HT-29 (cell line): ENCODE measurements around the gene MAML2. TPM values are rescaled to one million over a fixed set of nuclear protein-coding genes. Genes with fewer than 3 reads are reported as not detected.
A peak's percentile ranks its signal among the peaks of the same experiment; 100 is the strongest.
"Not testable (repeated sequence)": the region's sequence is repeated elsewhere in the genome, so short reads cannot be mapped to it uniquely, and the experiment has no call there.

Source experiments
- DNase-seq: peaks from one replicate; pipeline ENCODE4 v3.0.0-alpha.2; 2015; ENCODE audit warnings: low spot score
- total RNA-seq: library from RNA; depleted of rRNA; stranded (reverse); fragments of >200 nt; shearing (Covaris generic); gene quantifications from 2 replicates; pipeline ENCODE4 v1.2.3, GENCODE V29; 2014

MAML2 gene
- total RNA-seq, 1 experiment from 2014 or later, result 5.2 TPM

DNA sequence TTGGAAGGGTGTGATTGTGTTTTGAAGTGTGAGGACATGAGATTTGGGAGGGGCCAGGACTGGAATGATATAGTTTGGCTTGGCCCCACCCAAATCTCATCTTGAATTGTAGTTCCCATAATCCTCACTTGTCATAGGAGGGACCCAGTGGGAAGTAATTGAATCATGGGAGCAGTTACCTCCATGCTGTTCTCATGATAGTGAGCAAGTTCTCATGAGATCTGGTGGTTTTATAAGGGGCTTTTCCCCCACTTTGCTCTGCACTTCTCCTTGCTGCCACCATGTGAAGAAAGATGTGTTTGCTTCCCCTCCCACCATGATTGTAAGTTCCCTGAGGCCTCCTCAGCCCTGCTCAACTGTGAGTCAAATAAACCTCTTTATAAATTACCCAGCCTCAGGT lies 71.6 kb downstream of the MAML2 start:
- not testable (repeated sequence) for DNase-seq

DNA sequence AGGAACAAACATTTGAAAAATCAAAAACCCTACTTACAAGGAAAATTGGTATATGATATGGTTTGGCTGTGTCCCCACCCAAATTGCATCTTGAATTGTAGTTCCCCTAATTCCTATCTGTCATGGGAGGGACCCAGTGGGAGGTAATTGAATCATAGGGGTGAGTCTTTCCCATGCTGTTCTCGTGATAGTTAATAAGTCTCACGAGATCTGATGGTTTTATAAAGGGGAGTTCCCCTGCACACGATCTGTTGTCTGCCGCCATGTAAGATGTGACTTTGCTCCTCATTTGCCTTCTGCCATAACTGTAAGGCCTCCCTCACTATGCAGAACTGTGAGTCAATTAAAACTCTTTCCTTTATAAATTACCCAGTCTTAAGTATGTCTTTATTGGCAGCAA lies 74.5 kb downstream of the MAML2 start:
- DNase-seq, result not testable (repeated sequence)

DNA sequence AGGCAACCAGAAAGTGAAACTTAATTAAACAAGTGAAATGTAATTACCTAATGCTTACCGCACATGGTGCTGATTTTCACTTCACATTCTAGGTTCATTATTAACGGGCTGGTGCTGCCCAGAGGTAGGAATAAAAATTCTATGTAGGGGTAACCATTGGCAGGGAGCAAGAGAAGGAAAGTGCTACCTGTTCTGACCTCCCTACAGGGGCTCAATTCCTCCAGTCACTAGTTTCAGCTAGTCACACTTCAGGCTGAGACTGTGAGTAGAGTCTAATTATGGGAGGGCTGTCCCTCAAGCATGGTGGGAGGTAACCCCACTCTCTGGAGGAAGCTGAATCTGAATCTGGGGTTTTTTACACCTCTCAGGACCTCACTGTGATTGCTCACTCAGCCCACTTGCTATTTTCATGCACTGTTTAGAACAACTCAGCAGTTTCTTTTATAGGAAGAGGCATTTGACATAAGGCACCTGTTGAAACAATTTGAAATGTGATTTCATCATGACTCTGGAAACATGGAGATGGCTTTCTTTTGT lies 75.4 kb downstream of the MAML2 start:
- DNase-seq, result no peak

DNA sequence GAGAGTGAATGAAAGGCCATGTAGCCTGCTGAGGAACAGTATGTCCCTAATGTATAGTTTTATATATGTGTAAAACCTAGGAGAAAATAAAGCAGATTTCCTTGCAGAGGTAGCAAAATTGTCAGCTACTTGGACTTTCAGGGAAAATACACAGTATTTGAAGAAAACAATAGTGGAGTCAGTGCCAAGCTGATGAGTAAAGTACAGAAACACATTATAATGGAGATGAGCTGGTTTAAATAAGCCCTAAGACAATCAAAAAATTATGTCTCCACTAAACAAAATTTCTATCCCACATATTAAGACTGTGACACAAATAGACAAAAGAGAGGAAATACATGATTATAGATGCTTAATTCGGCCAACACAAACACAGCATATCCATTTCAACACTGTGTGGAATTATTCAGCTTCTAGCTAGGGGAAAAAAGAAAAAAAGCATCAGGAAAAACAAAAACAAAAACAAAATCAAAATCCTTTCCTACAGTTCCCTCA lies 75.9 kb downstream of the MAML2 start:
- DNase-seq, result no peak

DNA sequence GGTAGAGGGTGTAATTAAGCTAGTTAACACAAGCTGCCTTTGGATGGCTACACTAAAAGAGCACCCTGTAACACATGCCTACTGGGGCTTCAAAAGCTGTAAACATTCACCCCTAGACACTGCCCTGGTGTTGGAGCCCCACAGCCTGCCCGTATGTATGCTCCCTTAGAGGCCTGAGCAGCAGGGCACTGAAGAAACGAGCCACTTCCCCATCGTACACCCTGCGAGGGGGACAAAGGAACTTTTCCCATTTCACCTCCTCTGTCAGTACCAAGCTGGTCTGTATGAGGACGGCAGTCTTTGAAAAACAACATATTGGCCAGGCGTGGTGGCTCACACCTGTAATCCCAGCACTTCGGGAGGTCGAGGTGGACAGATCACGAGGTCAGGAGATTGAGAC lies 77.0 kb downstream of the MAML2 start:
- no peak for DNase-seq

DNA sequence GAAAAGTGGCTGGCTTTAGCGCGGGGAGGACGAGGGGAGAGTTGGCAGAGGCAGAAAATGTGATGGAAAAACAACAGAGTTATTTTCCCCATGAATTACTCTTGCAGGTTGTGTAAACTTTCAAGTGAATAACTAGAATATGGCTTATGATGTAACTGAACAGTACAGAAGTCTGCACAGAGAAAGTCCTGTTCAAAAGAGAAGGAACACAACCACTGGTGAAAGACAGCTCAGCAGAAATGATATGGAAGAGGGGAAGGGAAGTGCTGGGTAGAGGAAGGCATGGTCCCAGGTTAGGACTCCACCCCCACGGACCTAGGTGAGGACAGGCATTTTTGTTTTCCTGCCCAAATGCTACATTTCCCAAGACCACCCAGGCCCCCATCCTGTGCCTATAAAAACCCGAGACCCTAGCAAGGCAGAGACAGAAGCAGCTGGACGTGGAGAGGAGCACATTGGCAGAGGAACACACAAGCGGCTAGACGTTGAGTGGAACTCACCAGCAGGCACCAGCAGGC lies 77.7 kb downstream of the MAML2 start:
- DNase-seq, result no peak

DNA sequence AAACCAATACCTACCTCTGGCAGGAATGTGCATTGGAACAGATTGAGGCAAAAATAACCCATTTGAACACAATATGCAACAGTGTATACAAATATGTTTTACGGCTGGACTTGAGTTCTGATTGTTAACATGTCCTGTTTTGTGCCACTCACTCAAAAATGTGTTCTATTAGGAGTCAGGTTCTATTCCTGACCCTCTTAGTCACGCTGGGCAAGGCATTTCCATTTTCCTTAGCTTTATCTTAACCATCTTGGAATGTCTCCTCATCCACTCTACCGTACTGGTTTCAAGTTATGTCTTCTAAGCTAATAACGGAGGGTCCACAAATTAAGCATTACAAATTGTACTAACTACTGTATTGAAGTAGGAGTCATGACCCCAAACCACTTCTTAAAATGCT lies 78.6 kb downstream of the MAML2 start:
- DNase-seq, result no peak

DNA sequence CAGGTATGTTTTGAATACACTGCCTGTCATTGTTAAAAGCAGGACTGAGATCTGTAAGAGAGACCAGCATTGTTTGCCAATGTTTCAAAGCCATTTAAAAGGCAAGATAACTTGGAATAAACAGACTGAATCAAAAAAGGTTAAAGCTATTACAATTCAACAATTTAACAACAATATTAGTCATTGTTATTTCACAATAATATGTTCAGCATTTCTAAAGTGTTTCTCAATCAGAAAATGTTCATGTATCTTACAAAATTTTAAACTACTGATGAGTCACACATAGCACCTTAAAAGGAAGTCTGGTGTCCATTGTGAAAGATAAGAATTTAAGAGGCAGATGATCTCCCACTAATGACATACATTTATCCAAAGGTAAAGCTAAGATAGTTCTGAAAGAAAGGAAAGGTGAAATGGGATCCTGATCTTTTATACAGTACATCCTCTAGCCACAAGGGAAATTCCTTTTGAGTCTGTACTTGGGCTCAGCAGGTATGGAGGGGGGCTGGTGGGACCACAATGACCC lies 79.7 kb downstream of the MAML2 start:
- no peak for DNase-seq

DNA sequence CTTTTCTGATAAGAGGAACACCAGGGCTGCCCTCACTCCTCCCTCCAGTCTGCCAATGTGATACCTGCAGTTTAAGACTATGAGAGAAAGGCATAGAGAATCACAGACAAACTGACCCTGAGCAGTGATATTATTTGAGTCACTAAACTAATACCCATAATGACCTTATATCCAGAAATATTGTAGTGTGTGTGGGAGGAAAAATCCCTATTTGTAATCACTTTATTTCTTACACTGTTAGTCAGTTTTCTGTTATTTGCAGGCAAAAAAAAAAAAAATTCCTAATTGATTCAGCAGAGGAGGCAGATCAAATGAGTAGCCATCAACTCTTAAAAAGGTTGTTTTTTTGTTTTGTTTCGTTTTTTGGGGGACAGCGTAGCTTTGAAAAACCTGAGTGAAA lies 82.5 kb downstream of the MAML2 start:
- DNase-seq, result no peak

DNA sequence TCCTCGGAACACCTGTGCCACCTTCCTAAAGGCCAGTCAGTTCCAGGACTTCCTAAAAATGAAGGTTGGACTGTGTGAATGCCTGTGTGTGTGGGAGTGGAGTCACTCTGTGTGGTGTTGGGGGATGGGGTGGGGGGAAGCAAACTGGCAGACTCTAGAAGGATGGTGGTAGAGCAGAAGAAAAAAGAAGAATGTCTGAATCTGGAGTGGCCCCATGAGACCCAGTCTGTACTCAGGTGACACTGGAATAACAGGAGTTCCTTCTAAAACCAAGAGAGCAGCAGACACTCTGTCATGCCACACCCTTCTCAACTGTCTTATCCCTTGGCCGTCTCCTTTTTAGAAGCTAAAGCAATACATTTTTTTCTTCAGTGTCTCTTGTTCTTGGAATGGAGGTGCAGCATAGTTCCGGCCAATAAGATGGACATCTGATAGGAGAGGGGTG lies 82.9 kb downstream of the MAML2 start:
- no peak for DNase-seq

DNA sequence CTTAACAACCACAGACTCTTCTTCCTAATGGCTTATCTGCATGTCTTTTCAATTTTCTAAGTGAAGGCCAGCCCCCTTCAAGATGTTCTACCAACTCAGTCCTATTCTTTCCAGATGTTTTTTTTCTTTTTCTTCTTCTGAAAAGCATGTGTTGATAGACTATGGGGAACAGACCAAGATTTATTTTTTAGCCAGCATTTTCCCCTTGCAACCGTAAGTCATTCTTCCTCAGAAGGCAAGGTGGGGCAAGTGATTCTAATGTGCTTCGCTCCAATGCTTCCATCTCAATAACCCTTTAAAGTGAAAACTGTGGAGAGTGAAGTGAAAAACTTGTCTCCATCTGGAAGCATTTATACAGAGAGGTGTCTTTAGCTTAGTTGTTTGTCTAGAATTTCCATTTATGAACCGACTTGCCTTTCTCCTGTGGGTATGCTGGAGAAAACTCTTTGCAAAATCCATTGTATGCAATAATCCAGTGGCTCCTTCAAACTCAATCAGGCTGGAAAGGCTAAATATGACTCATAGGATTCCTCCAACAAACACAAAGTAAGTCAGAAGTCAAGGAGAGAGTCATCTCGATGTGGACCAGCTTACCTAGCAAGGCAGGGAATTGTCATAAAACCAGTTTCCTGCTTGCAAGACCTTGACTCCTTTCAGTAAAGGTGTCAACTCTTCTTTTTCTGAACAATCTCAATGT lies 83.7 kb downstream of the MAML2 start:
- peak; percentile 81 for DNase-seq

DNA sequence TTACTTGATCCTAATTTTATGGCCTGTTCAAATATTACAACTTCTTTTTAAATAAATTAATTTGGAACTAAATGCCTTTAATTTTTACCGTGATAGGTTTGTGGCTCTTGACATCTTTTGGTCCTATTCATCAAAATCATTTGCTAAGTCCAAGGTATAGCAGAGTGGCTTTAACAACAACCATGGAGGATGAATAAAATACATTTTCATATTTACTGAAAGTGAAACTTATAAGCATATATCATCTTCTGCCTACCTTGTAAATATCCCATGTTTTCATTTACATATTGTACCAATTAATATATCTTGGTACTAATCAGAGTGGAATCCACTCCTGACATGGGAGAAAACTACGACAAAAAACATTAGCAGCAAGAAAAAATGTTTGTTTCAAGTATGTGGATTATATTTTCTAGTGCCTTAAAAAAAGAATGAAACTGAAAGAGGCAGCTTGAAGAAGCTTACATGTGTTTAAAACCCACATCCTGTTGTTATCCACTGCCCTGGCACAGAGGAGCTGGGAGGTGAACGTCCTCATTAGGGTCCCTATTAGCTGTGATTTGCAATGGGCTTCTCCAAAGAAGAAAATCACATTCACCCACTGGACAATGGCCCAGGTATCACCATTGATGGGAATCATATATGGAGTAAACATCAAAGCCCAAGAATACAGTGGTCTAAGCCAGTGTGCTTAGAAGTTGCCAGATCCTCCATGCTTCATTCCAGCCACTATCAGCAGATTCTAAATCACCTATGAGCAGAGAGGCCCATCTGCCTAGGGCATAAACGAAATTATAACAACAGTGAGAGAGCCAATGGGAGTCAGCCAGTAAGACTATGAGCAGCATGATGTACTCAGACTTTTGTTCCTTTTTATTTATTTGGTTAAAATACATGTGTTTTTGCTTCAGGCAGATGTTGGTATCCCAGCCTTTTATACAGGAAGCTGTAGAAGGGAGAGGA lies 84.7 kb downstream of the MAML2 start:
- DNase-seq, result no peak

DNA sequence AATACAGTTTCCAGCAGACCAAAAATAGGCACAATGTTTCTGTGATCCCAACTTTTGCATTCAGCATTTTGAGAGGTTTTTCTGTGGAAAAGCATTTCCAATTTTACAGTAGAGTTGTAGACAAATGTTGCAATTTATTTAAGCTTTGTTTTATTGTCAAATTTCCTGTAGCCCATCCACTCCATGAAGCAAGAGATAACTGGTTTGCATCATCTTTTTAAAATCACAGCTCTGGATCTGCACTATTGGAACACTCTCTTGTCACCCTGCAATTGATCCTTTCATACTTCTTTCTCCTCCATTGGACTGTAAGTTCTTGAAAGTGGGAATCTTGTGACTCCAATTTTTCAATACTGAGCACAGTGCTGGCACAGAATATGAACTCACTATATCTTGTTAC lies 86.0 kb downstream of the MAML2 start:
- no peak for DNase-seq

DNA sequence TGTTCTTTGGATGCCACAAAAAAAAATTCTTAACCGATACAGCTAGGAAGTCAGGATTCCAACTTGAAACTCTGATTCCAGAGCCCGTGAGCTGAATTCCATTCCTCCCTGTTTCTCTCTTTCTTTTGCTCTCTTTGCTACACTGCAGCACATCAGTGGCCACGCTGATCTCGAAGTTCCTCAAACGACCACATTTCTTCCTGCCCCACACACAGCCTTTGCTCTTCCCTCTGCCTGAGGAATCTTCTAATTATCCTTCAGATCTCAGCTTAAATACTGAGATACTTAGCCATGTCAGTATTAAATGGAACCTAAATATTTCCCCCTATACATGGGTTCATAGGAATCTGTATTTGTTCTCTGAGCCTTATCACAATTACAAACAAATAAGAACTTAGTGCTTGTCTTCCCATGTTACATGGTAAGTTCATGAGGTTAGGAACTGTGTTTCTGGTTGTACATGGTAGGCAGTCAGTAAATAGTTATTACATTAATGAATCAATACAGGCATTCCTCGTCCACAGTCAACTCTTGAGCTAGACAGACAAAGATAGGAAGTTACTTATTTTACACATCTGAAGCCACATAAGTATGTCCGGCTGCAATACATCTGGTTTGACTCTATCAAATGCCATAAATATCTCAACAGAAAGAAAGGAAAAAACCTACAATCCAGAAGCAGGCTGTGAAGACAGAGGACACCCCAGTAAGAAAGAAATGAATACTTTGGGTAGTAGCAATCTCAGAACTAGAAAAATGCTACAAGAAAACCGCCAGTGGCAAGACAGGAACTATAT lies 86.6 kb downstream of the MAML2 start:
- DNase-seq, result no peak

DNA sequence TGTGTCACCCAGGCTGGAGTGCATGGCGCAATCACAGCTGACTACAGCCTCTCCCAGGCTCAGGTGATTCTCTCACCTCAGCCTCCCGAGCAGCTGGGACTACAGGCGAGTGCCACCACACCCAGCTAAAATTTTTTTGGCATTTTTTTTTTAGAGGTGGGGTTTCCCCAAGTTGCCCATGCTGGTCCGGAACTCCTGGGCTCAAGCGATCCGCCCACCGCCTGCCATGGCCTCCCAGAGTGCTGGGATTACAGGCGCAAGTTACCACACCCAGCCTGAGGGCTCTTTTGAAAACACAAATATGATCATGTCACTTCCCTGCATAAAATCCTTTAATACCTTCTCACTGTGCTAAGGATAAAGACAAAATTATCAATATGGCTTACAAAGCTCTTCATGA lies 88.1 kb downstream of the MAML2 start:
- DNase-seq, result no peak

DNA sequence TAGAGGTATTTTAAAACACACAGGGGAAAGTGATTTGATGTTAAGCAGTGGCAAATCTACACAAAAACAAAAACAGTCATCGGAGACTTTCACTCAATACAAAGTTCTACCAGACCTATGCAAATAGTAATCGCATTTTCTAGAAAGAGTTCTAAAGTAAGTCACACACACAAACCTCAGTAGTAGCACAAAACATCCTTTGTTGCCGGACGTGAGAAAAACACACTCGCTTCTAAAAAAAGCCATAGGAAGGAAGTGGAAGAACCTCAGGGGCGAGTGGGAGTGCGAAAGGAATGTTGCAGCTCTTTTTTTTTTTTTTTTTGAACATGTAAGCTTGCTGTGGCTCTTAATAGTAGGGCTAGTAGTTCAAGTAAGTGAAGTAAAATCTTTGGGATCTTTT lies 88.9 kb downstream of the MAML2 start:
- no peak for DNase-seq

DNA sequence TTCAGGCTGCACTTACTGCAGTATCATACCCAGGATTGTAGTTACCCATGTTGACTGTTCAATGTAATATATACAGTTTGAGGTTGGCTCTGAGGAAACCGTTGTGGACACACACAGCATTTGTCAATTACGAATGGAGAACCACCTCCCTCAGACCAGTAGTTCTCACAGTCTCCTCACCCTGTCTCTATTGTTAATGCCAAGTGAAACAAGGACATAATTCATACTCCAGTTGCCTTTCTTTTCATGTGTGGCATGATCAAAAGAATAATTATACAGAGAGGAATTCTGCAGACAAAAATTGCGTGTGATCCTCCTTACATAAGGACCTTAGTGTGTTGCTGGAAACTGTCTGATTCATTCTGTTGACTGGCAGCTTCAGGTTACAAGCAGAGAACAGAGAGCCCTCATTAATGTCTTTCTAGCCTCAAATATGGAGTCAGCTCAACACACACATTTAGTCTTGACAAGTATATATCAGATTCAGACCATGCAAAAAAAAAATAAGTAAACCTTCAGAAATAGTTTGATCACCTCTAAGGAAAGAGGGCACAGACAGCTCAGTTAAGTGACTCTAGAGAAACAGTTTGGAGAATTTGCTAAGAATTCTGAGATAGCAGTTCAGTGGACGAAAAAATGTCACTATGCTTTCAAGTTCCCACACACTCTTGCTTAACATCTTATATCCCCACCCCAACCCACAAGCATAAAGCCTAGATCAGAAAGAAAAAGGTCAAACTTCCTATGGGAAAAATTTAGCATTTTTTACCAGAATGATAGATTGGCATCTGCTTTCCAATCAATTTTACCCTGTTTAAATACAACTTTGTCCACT lies 96.1 kb downstream of the MAML2 start:
- DNase-seq, result peak; percentile 24

DNA sequence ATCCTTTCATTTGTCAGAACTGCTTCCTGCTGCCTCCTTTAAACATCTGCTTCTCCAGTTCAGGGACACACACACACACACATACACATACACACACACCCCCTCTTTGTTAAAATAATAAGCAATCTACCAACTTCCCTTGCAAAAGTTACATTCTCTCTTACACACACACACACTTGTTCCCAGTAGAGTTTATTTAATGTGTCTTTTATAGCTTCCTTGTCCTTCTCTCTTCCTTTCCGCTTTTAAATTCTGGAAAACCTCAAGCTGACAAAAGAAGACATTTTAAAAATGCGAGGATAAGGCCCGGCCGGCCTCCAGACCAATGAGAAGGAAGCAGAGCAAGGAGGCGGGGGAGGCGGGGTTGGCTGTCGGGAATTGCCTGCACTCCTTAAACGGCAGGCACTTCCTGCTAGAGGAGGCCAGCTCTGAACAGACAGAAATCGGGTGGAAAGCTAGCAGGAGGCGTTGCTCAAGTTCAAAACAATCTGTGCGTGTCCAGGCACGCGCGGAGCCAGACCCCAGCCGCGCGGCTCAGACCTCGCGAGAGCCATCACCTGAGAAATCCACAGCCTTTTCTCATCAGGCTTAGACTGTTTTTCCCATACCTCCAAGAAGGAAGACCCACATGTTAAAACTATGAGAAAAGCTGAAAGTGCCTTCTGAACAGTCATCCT lies 99.9 kb downstream of the MAML2 start:
- DNase-seq, result peak; percentile 98

DNA sequence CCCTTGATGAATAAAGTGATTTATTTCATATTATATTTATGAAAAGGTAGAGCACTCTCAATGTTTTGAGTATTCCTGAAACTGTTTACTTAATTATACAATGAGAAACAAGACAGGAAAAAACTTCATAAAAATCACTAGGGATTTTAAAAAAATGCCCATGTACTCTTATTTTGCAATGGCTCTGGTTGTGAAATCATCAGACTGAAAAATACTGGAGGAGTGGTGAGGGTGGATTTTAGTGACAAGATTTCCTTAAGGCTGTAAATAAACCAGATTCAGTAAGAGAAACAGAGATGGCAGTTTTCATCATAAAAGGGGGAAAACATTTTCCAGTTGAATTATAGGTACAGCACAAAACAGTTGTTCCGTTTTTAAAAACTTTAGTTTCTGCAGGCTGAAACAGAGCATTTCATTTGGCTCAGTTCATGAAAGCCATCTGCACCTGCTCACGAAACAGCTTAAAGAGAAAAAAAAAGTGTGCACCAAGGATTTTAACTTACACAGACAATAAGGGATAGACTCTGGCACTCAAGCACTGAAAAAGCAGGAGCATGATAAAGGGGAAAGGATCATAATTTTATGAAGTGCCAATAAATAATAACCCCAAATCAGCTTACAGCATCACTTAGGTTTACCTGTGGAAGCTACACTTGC lies 100.7 kb downstream of the MAML2 start:
- DNase-seq, result peak; percentile 29
